Measurements from ENCODE around the gene ZNF580. TPM values are rescaled to one million over a fixed set of nuclear protein-coding genes. Genes with fewer than 3 reads are reported as not detected.

ZNF580 gene
- total RNA-seq, 1 experiment from 2014 or later, result 22.8 TPM

DNA sequence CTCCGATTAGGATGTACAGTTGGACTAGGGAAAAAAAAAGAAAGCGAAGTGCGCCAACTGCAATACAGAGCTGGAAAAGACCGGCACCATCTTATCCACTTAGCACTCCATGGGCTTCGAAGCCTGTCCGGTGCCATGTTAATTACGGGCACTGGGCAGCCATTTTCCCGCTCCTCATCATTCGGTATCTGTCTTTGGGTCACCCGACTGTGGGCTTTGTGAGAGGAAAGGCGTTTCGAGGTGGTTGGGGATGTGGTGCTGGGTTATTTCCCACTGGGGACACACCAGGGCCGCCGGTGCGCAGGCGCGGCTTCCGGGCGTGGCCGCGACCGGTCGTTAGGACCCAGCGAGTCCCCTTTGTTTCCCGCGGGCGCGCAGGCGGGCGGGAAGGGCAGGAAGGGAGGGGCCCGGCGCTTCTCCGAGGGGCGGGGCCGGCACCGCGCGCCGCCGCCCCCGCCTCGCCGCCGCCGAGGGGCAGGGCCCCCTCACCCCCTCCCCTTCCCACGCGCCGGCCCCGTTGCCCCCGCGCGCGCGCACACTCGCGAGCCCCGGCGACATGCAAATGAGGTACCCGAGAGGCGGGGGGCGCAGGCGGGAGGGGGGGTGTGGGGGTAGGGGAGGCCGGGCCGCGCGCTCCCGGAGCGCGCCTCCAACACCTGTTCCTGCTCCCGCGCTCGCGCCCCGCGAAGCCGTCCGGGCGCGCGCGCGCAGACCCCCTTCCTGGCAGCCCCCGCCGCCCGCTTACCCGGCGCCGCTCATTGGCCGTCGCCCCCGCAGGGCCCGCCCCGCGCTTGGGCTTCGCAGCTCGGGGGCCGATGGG, 40.8 kb upstream of the ZNF580 start, which contains the start of gene ZNF524:
Gene ZNF524 (plus strand): TSS at position 447 of the 820 bp plus-strand sequence. CDS start 1,825 bp downstream, outside the sequence.
- Mint-ChIP-seq H3K4me3 (peak within 1 kb of the TSS; percentile 95 to 96), H3K27me3 (ENCODE audit: low read depth) (no peaks in the 10 kb centered on the region), H3K27ac (peak within 1 kb of the TSS; percentile 100), H3K4me1 (peaks cover 29 to 39% of the 10 kb centered on the region in 2 experiments), H3K36me3 (ENCODE audit: insufficient read depth in 1 of 3, low read depth in 3 of 3) (peaks cover 21 to 27% (median 24%) of the 10 kb centered on the region in 3 experiments; a peak in 6 of 7 replicates), H3K9me3 (peaks cover 2 to 4% of the 10 kb centered on the region in 2 experiments; a peak in 2 of 5 replicates)
- Histone ChIP-seq H2BK15ac (ENCODE audit: low read depth, low read length) (no peak within 1 kb of the TSS), H4K5ac (ENCODE audit: insufficient read length, low read depth, low read length) (peak within 1 kb of the TSS; percentile 98), H3K4me1 (ENCODE audit: insufficient read depth, low read length) (peaks cover 2% of the 10 kb centered on the region; the same call in 1 of the 2 replicates), H3T11ph (ENCODE audit: low read length) (peak within 1 kb of the TSS; percentile 94), H3K4me2 (ENCODE audit: insufficient read depth, insufficient read length, low read length) (peak within 1 kb of the TSS; percentile 75), H3K9ac (ENCODE audit: extremely low read depth, insufficient read length, low read length) (peak within 1 kb of the TSS; percentile 98), H2BK20ac (ENCODE audit: low read depth, low read length, poor library complexity, severe bottlenecking) (no peak within 1 kb of the TSS), H3K27me3 (ENCODE audit: insufficient read depth, low read length) (no peaks in the 10 kb centered on the region), H2BK5ac (ENCODE audit: insufficient read length, low read length) (peak within 1 kb of the TSS; percentile 98), H3K79me2 (ENCODE audit: insufficient read depth, low read length) (no peaks in the 10 kb centered on the region), H3K4ac (ENCODE audit: low read depth, low read length) (no peak within 1 kb of the TSS; the same call in 1 of the 2 replicates), H3K23ac (ENCODE audit: insufficient read length, low read depth, low read length) (no peak within 1 kb of the TSS), H4K91ac (ENCODE audit: insufficient read length, low read depth, low read length) (no peak within 1 kb of the TSS), H3K79me1 (ENCODE audit: insufficient read depth, low read depth, low read length, poor library complexity, severe bottlenecking) (no peaks in the 10 kb centered on the region), H2AFZ (ENCODE audit: low read length) (no peak within 1 kb of the TSS), H2BK120ac (ENCODE audit: low read depth, low read length, poor library complexity, severe bottlenecking) (peak within 1 kb of the TSS; percentile 98), H4K8ac (replicated peaks; ENCODE audit: insufficient read length, low read depth, low read length) (peak within 1 kb of the TSS; percentile 86), H4K20me1 (ENCODE audit: control insufficient read depth, insufficient read depth, insufficient read length) (no peaks in the 10 kb centered on the region), H3K9me3 (ENCODE audit: control insufficient read depth, low read depth, low read length) (no peaks in the 10 kb centered on the region), H3K23me2 (ENCODE audit: insufficient read length, low read depth, low read length, poor library complexity, severe bottlenecking) (peaks cover 4% of the 10 kb centered on the region), H3K56ac (ENCODE audit: insufficient read length, low read depth, low read length) (peak within 1 kb of the TSS; percentile 90), H3K14ac (ENCODE audit: insufficient read depth, low read length) (peak within 1 kb of the TSS; percentile 100), H3K27ac (ENCODE audit: insufficient read length, low read depth, low read length) (peak within 1 kb of the TSS; percentile 95), H3K18ac (ENCODE audit: insufficient read length, low read depth, low read length) (peak within 1 kb of the TSS; percentile 100), H2AK5ac (ENCODE audit: insufficient read length, low read length) (no peak within 1 kb of the TSS), H2BK12ac (ENCODE audit: insufficient read length, low read depth, low read length) (peak within 1 kb of the TSS; percentile 93)
- WGBS (ENCODE audit: extremely low coverage, insufficient read length, low lambda C conversion rate), result no CpG with 5 or more reads among the region's 97 CpGs
- DNase-seq, result peak; percentile 91
- TF ChIP-seq, protein P1, sequence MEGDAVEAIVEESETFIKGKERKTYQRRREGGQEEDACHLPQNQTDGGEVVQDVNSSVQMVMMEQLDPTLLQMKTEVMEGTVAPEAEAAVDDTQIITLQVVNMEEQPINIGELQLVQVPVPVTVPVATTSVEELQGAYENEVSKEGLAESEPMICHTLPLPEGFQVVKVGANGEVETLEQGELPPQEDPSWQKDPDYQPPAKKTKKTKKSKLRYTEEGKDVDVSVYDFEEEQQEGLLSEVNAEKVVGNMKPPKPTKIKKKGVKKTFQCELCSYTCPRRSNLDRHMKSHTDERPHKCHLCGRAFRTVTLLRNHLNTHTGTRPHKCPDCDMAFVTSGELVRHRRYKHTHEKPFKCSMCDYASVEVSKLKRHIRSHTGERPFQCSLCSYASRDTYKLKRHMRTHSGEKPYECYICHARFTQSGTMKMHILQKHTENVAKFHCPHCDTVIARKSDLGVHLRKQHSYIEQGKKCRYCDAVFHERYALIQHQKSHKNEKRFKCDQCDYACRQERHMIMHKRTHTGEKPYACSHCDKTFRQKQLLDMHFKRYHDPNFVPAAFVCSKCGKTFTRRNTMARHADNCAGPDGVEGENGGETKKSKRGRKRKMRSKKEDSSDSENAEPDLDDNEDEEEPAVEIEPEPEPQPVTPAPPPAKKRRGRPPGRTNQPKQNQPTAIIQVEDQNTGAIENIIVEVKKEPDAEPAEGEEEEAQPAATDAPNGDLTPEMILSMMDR (conservative IDR thresholded peaks at IDR 0.05), result no peak
